ENCODE results near the gene HYAL1.

The HYAL1 gene

GRCh38 chr3:50303013-50303815 is at the start of gene HYAL1:
Gene HYAL1, minus strand, starts transcription at chr3:50303574. Its CDS starts 618 bp downstream, at chr3:50302956.
- DNase-seq, result no peak

- DNase-seq, result peak; percentile 85 to 93
Observed at GRCh38 chr3:50352781-50353180, 49.4 kb upstream of the HYAL1 start.

GRCh38 chr3:50351323-50351697 is 47.9 kb upstream of the HYAL1 start:
- no peak for DNase-seq

- DNase-seq, result peak; percentile 95 to 97
Observed at GRCh38 chr3:50350527-50351322, 47.4 kb upstream of the HYAL1 start, which contains the start of the genes CYB561D2 and NPRL2. Gene CYB561D2, plus strand, starts transcription at chr3:50350862. Its CDS starts 572 bp downstream, at chr3:50351434. Gene NPRL2, minus strand, starts transcription at chr3:50350775. Its CDS starts 123 bp downstream, at chr3:50350652.

GRCh38 chr3:50350213-50350526 is 46.8 kb upstream of the HYAL1 start:
- DNase-seq, result no peak

- DNase-seq, result peak; percentile 53 to 79
Observed at GRCh38 chr3:50347187-50347813, 43.9 kb upstream of the HYAL1 start.

- DNase-seq, result peak; percentile 72 to 88
Observed at GRCh38 chr3:50345586-50346234, 42.3 kb upstream of the HYAL1 start, which contains the start of gene ZMYND10. Gene ZMYND10, minus strand, starts transcription at chr3:50345732. Its CDS starts 153 bp downstream, at chr3:50345579.

GRCh38 chr3:50345008-50345407 is 41.6 kb upstream of the HYAL1 start:
- no peak for DNase-seq

- DNase-seq, result no peak
Observed at GRCh38 chr3:50342813-50343633, 39.6 kb upstream of the HYAL1 start.

GRCh38 chr3:50341996-50342650 is 38.7 kb upstream of the HYAL1 start:
- DNase-seq, result no peak

GRCh38 chr3:50341537-50341936 is 38.2 kb upstream of the HYAL1 start:
- DNase-seq, result no peak

- DNase-seq, result peak; percentile 57 to 72
Observed at GRCh38 chr3:50340448-50341329, 37.3 kb upstream of the HYAL1 start, which contains the start of gene RASSF1. Gene RASSF1, minus strand, starts transcription at chr3:50340836. Its CDS starts 31 bp downstream, at chr3:50340805.

GRCh38 chr3:50340147-50340447 is 36.7 kb upstream of the HYAL1 start:
- DNase-seq, result no peak

GRCh38 chr3:50339485-50340146 is 36.2 kb upstream of the HYAL1 start:
- no peak for DNase-seq

GRCh38 chr3:50338965-50339364 is 35.6 kb upstream of the HYAL1 start:
- DNase-seq, result peak in 1 of 2 donors; percentile 56

- peak; percentile 99 for DNase-seq
Observed at GRCh38 chr3:50337175-50337861, 33.9 kb upstream of the HYAL1 start.

- no peak for DNase-seq
Observed at GRCh38 chr3:50336452-50337174, 33.2 kb upstream of the HYAL1 start.

GRCh38 chr3:50334339-50335075 is 31.1 kb upstream of the HYAL1 start:
- no peak for DNase-seq

Data from inflammatory macrophage treated with lipopolysaccharide for 1 hour (primary cell).